HepG2 (cell line): ENCODE results near the gene PTPA. TPM values are rescaled to one million over a fixed set of nuclear protein-coding genes. Genes with fewer than 3 reads are reported as not detected.

Experiments used
- ASH2L ChIP-seq: fragments of 300-600, 200-600 bp; sonication (generic); IDR thresholded peaks from 2 replicates; pipeline ENCODE4 v1.7.0; 2017; ENCODE audit warnings: low read depth, mild to moderate bottlenecking, moderate library complexity, mixed read lengths, low read length; ENCODE audit not compliant: insufficient read length
- CHD2 ChIP-seq: IDR thresholded peaks from 2 replicates; pipeline ENCODE4 v1.6.1; 2011; ENCODE audit warnings: low read depth, low read length, improper control_type of control experiment
- E2F5 ChIP-seq: sonication (generic); formaldehyde crosslinking; conservative IDR thresholded peaks from 2 replicates; pipeline ENCODE4 v1.4.0; 2020; ENCODE audit warnings: missing genetic modification reagents
- ERF ChIP-seq: IDR thresholded peaks from 2 replicates; pipeline ENCODE4 v1.6.1; 2018; ENCODE audit warnings: missing biosample characterization, missing genetic modification reagents
- FUBP1 ChIP-seq: sonication (generic); formaldehyde crosslinking; IDR thresholded peaks from 2 replicates; pipeline ENCODE4 v1.5.1; 2020; ENCODE audit warnings: missing genetic modification reagents, mild to moderate bottlenecking, borderline replicate concordance
- NFKBIZ ChIP-seq: IDR thresholded peaks from 2 replicates; pipeline ENCODE4 v1.6.1; 2018; ENCODE audit warnings: missing genetic modification reagents, missing compliant biosample characterization
- PATZ1 ChIP-seq: sonication (generic); formaldehyde crosslinking; IDR thresholded peaks from 2 replicates; pipeline ENCODE4 v1.4.0; 2020; ENCODE audit warnings: missing genetic modification reagents
- RFXANK ChIP-seq: IDR thresholded peaks from 2 replicates; pipeline ENCODE4 v1.6.1; 2016
- SIN3A ChIP-seq: IDR thresholded peaks from 2 replicates; pipeline ENCODE4 v1.6.1; 2011; ENCODE audit warnings: low read depth, mild to moderate bottlenecking, control low read depth, low read length, borderline replicate concordance
- TFDP2 ChIP-seq: sonication (generic); formaldehyde crosslinking; IDR thresholded peaks from 2 replicates; pipeline ENCODE4 v1.4.0; 2020; ENCODE audit warnings: missing genetic modification reagents
- ZFP36L2 ChIP-seq: sonication (generic); formaldehyde crosslinking; IDR thresholded peaks from 2 replicates; pipeline ENCODE4 v1.4.0; 2020; ENCODE audit warnings: missing genetic modification reagents
- ZFP41 ChIP-seq: sonication (generic); formaldehyde crosslinking; IDR thresholded peaks from 2 replicates; pipeline ENCODE4 v1.4.0; 2020; ENCODE audit warnings: mild to moderate bottlenecking, missing genetic modification reagents, borderline replicate concordance
- ZNF280D ChIP-seq: sonication (generic); formaldehyde crosslinking; IDR thresholded peaks from 2 replicates; pipeline ENCODE4 v1.5.1; 2020; ENCODE audit warnings: mild to moderate bottlenecking, missing genetic modification reagents
- ZNF574 ChIP-seq: sonication (generic); formaldehyde crosslinking; IDR thresholded peaks from 2 replicates; pipeline ENCODE4 v1.4.0; 2020; ENCODE audit warnings: missing genetic modification reagents
- ZNF883 ChIP-seq: sonication (generic); formaldehyde crosslinking; IDR thresholded peaks from 2 replicates; pipeline ENCODE4 v1.5.1; 2020; ENCODE audit warnings: mild to moderate bottlenecking, missing genetic modification reagents; ENCODE audit errors: not compliant biosample characterization
- polyA plus RNA-seq, 8 experiments: library from polyadenylated mRNA; depleted of rRNA in 3 of 8; stranded (reverse) in 7 of 8; unstranded in 1 of 8; fragments of >200 nt; fragmentation: Illumina TruSeq in 4 of 8; extraction: Trizol in 4 of 8; gene quantifications; 2 replicates each; pipeline versions ENCODE4 v1.2.1 to v1.2.3, GENCODE V29; 2011 to 2016; ENCODE audit warnings: low read depth in 4 of 8, missing spikeins in 1 of 8, mixed read lengths in 1 of 8; ENCODE audit not compliant: insufficient read depth in 1 of 8
- total RNA-seq, 5 experiments: library from RNA; depleted of rRNA; stranded (reverse); fragments of >200 nt; fragmentation: Illumina TruSeq; extraction: Trizol; gene quantifications; 2 replicates each; pipeline ENCODE4 v1.2.3, GENCODE V29; 2016; ENCODE audit warnings: low read depth in 1 of 5

The PTPA gene
- total and polyA plus RNA-seq, 2 of the 13 experiments (the other 11 are each of a cell fraction or from before 2014, with no cell fraction given) = 79.3 to 105 TPM

- TF ChIP-seq ERF (CRISPR knock-in tag) = peak; percentile 50; the same call in 1 of the 2 replicates
- TF ChIP-seq NFKBIZ = no peak
- TF ChIP-seq ZFP41 (CRISPR knock-in tag) = 0 out of 2 replicates have a peak, but pooled peaks have one; percentile 56
- TF ChIP-seq ZNF883 (CRISPR knock-in tag) = no peak
- TF ChIP-seq ASH2L = peak; percentile 85
- TF ChIP-seq ZNF280D (CRISPR knock-in tag) = 0 out of 2 replicates have a peak, but pooled peaks have one; percentile 8
- peak; percentile 49; the same call in 1 of the 2 replicates for TF ChIP-seq PATZ1 (CRISPR knock-in tag)
- no peak for TF ChIP-seq FUBP1 (CRISPR knock-in tag)
- TF ChIP-seq E2F5 (CRISPR knock-in tag) = 0 out of 2 replicates have a peak, but pooled peaks have one; percentile 62
- peak; percentile 33; the same call in 1 of the 2 replicates for TF ChIP-seq ZNF574 (CRISPR knock-in tag)
- 0 out of 2 replicates have a peak, but pooled peaks have one; percentile 33 for TF ChIP-seq ZFP36L2
- TF ChIP-seq RFXANK (CRISPR knock-in tag) = peak; percentile 90
- peak; percentile 70 for TF ChIP-seq TFDP2 (CRISPR knock-in tag)
- peak; percentile 89 for TF ChIP-seq SIN3A
- peak; percentile 63 for TF ChIP-seq CHD2
Observed at GRCh38 chr9:129080601-129081387, 30.4 kb upstream of the PTPA start, which contains the start of gene DOLPP1 (continued).
